Measurements from ENCODE around the gene SLC9A4.

The SLC9A4 gene

GRCh38 chr2:102492006-102492405, 19.0 kb downstream of the SLC9A4 start:
- in situ Hi-C loops (cut with MboI; ENCODE audit: low sequenced_read_pairs), result no loop called here

GRCh38 chr2:102494570-102494969, 21.5 kb downstream of the SLC9A4 start:
- in situ Hi-C loops (cut with MboI; ENCODE audit: low sequenced_read_pairs), result no loop called here

DNA sequence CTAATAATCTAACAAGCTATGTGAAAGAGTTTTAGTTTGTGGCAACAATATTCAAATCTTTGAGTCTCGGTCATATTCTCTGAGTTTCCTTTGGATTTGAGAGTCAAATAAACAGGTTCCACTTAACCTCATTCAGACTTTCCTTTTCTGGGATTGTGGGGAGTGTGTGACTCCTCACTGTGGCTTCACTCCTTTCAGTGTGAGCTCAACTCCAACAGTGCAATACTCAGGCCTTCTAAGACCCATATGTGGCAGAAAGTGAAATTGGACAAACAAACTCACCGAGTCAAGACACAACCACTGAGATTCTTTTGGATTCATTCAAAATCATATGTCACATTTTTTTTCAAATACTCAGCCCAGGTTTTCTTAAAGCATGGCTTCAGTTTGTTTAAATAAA, 25.4 kb downstream of the SLC9A4 start:
- in situ Hi-C loops (cut with MboI; ENCODE audit: low sequenced_read_pairs), result no loop called here

GRCh38 chr2:102499558-102499957, 26.5 kb downstream of the SLC9A4 start:
- in situ Hi-C loops (cut with MboI; ENCODE audit: low sequenced_read_pairs), result no loop called here

DNA sequence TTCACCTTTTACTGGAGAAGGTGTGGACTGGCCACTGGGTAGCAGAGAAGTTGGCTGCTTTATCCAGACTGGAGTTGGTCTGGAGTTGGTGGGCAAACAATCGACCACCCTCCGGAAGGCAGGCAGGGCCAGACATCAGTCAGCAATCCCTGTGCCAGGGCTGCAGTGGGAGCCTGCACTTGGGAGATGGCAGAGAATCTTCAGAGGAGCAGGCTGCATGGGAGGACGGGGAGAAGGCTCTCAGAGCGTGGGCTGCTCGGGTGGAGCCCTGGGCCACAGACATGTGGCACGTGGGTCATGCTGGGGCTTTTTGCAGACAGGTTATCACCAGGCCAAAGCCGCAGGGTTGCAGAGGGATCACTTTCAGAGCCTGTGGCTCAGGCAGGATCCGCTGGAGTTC, 29.6 kb downstream of the SLC9A4 start:
- in situ Hi-C loops (cut with MboI; ENCODE audit: low sequenced_read_pairs), result no loop called here

DNA sequence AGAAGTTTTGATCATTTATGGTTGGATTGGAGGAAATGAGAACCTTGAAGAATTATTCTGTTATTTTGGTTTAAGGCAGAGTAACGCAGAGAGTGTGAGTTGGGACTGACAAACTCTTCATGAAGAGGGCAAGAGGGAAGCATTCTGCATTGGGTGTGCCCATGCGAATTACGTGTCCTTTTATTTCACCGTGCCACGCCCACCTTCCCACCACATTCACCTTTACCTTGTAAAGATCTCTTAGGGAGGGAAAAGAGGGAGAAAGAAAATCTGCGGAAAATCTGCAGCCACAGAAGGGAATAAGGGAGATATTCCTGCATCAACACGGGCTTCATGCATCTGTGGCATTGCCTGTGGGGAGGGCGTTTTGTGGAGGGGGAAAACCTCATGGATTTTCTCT, 31.8 kb downstream of the SLC9A4 start:
- in situ Hi-C loops (cut with MboI; ENCODE audit: low sequenced_read_pairs), result no loop called here

GRCh38 chr2:102505290-102505689, 32.3 kb downstream of the SLC9A4 start:
- in situ Hi-C loops (cut with MboI; ENCODE audit: low sequenced_read_pairs), result no loop called here

GRCh38 chr2:102506743-102507142, 33.7 kb downstream of the SLC9A4 start:
- in situ Hi-C loops (cut with MboI; ENCODE audit: low sequenced_read_pairs), result no loop called here

DNA sequence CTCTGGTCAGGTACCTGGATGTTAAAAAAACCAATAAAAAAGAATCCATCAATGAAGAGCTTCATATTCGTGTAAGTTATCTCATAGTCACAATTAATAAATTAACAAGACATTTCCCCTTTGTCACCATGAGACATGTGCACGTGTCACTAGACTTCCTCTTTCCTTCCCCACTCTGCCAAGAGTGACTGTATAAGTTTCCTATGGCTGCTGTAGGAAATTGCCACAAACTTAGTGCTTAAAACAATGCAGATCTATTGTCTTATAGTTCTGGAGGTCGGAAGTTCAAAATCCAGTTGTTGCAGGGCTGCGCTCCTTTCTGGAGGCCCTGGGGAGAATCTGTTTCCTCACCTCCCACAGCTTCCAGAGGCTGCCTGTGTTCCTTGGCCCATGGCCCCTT, 35.8 kb downstream of the SLC9A4 start:
- in situ Hi-C loops (cut with MboI; ENCODE audit: low sequenced_read_pairs), result no loop called here

DNA sequence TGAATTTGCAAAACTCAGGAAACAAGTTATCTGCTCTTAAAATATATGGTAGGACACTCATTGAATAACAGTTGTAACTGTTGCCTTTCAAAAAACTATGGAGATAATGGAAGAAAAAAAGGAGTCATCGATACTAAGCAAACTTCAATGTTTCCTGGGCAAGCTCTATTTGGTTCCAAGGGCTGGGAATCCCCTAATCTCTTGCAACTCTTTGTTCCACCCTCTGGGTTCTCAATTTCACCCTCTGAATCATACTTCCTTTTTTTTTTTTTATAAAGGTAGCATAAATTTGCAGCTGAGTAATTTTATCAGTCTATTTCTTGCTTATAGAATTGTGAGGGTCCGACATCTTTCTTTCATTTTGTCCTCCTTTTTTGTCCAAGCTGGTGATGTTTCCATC, 36.7 kb downstream of the SLC9A4 start:
- in situ Hi-C loops (cut with MboI; ENCODE audit: low sequenced_read_pairs), result no loop called here

GRCh38 chr2:102510791-102511575, 38.0 kb downstream of the SLC9A4 start:
- in situ Hi-C loops (cut with MboI; ENCODE audit: low sequenced_read_pairs), result no loop called here

DNA sequence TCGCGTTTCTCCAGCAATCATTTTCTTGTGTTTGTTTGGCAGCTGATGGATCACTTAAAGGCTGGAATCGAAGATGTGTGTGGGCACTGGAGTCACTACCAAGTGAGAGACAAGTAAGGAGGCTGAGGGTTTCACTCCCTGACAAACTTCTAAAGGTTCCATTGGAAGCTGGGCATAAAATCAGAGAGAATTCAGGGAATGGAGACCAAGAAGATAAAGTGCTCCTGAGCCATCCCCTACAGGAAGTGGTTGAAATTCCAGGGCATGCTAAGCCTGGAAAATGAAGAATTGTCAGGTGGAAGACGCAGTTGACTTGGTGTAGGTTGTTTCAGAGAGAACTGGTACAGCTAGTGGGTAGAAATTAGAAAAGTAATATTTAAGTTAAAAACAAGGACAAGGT, 39.1 kb downstream of the SLC9A4 start:
- in situ Hi-C loops (cut with MboI; ENCODE audit: low sequenced_read_pairs), result no loop called here

DNA sequence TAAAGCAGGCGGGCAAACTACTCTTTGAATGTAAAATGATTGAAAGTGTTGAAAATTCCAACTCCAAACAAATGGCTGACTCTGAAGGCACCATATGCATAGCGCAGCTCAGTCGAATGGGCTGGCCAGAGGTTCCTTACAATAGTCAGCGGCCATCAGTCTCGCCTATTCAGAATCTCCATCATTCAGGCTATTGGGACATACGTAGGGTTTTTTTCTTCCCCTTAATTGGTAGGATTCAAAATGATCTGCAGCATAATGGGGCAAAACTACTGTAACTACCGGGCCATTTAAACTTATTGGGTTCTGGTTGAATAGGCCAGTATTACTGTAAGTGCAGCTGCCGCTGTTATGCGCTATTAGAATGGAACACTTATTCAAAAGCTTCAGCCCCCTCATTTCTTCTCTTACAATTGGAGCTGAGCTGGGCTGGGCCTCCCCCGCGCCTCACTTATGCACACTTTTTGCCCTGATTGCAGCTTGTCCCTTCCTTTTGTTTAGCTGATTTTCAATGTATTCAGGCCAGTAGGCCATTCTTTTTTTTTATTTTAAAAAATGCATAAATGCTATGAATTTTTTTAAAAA, 40.4 kb downstream of the SLC9A4 start:
- in situ Hi-C loops (cut with MboI; ENCODE audit: low sequenced_read_pairs), result no loop called here

DNA sequence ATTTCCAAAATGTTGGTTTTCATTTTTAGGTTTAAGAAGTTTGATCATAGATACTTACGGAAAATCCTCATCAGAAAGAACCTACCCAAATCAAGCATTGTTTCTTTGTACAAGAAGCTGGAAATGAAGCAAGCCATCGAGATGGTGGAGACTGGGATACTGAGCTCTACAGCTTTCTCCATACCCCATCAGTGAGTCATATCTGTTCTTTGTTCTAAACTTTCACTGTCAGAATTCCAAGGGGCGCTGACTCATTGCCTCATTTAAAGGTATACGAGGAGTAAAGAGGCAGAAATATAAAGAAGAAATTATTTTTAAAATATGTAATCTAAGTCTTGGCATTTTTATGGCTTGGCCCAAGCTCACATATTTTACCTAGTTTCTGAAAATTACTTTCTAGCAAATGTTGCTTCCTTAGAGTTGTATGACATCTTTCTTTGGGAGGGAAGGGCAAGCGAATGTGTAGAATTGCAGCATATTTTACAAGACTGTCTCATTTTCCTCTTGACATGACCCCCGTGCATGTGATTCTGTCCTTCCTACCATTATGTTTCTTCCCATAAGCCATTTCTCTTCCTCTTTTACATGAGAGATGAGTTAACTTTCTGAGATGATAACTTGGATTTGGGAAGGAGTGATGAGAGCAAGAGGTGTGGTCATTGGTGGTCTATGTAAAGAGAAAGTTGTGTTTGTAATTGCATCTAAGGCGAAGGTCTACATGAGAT, 41.2 kb downstream of the SLC9A4 start:
- in situ Hi-C loops (cut with MboI; ENCODE audit: low sequenced_read_pairs), result no loop called here

DNA sequence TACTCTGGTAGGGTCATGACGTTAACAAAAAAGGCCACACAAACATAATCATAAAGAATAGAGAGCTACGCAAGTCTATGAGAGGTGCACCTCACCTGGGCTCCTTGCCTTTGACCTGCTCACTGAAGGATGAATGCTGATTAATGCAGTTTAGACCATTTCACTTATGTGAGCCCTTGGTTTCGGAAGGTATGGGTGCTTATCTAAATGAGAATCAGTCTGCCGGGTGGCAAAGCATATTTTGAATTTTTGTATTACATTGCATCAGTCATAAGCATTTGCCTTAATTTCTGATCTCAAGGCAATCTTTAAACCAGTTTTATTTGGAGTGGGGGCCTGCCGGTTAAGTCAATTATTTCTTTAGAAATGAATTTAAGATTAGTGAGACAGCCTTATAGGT, 42.8 kb downstream of the SLC9A4 start:
- in situ Hi-C loops (cut with MboI; ENCODE audit: low sequenced_read_pairs), result no loop called here

DNA sequence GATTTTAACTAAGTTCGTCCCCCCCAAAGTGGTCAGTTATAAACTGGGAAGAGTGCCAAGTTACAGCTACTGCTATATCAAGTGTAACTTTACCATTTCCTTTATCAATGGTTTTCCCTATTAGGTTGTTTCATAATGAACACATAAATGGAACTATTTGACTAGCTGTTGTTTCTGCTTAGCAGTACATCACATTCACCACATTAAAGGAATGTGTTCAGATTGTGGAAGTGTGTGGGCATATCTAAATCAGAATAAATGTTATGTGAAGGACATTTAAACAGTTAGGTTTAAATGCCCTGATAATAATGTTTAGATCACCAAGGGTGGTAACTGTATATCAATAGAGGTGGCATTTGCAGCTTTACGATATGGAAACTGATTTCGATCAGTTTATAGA, 45.1 kb downstream of the SLC9A4 start:
- in situ Hi-C loops (cut with MboI; ENCODE audit: low sequenced_read_pairs), result no loop called here

DNA sequence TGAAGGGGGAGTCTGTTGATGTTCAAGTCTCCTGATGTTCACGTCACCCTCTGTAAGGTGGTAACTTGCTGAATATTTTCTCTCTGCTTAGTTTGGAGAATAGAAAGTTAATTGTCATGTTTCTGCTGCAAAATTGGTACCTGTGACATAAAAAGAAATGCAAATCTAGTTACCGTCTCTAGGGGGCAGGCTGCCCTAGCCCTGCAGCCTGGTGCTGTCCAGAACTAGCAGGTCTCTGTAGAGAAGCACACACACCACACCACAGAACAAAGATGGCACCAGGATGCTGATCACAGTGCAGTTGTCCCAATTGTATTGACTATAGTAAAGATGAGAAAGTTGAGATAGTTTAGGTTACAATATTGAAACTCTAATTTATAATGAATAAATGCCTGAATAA, 47.0 kb downstream of the SLC9A4 start:
- in situ Hi-C loops (cut with MboI; ENCODE audit: low sequenced_read_pairs), result no loop called here

DNA sequence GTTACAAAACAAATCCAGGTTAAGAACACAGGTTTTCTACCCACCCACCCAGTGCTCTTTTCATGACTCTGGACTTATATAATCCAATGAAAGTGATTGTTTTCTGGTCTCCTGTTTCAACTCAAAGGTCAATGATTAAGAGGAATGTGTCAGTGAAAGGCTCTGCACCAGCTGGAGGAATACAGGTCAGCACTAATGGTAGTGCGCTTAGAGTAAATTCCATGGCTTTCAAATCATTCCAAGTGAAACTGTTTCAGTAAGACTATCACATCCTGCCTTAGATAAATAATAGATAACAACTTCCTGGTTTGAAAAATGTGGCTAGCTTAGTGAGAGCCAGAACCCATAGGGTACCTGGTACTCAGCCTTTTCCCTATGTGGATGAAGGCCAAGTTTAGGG, 47.8 kb downstream of the SLC9A4 start:
- in situ Hi-C loops (cut with MboI; ENCODE audit: low sequenced_read_pairs), result no loop called here

- in situ Hi-C loops (cut with MboI; ENCODE audit: low sequenced_read_pairs), result no loop called here
These were observed 49.1 kb downstream of the SLC9A4 start for GRCh38 chr2:102522162-102522561.

DNA sequence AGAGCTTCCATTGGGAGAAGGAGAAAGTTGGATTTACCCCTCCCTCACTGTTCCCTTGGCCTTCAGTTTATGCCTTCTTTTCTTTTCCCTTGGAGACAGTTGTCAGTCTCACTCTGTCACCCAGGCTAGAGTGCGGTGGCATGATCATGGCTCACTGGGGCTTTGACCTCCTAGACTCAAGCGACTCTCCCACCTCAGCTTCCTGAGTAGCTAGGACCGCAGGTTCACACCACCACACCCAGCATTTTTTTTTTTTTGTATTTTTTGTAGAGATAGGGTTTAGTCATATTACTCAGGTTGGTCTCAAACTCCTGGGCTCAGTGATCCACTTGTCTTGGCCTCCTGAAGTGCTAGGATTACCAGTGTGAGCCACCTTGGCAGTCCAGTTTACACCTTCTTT, 49.9 kb downstream of the SLC9A4 start:
- in situ Hi-C loops (cut with MboI; ENCODE audit: low sequenced_read_pairs), result no loop called here

GRCh38 chr2:102523651-102524050, 50.6 kb downstream of the SLC9A4 start:
- in situ Hi-C loops (cut with MboI; ENCODE audit: low sequenced_read_pairs), result no loop called here

DNA sequence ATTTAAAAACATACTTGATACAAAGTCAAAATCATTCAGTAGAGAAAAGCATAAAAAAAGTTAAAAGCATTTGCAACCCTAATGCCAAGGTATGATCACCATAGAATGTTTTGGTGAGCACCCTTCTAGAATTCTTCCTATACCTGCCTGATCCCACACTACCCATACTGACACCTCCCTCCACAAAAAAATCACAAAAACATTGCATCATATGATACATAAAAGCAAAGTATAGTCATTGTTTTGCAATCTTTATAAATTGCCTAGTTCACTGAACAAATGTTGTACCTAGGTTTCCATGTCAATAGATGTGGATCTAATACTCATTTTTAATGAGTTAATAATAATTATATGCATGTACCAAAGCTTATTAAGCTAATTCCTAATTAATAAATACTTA, 54.1 kb downstream of the SLC9A4 start:
- in situ Hi-C loops (cut with MboI; ENCODE audit: low sequenced_read_pairs), result no loop called here
